H9 (cell line): ENCODE measurements around the gene EZH1. TPM values are rescaled to one million over a fixed set of nuclear protein-coding genes. Genes with fewer than 3 reads are reported as not detected.

Experiments used
- DNase-seq: peaks from one replicate; pipeline ENCODE4 v3.0.0-alpha.2; 2017
- H2AFZ ChIP-seq: one replicate; pipeline ENCODE4 v1.6.1; 2013; ENCODE audit warnings: mild to moderate bottlenecking, low read length, control low read depth, moderate library complexity
- H2AK5ac ChIP-seq: 2 replicates; pipeline ENCODE4 v1.6.1; 2013; ENCODE audit warnings: low read length, control low read depth, mixed read lengths; ENCODE audit not compliant: insufficient read length
- H2BK120ac ChIP-seq: one replicate; pipeline ENCODE4 v1.6.1; 2013; ENCODE audit warnings: low read depth, mild to moderate bottlenecking, low read length, control low read depth, inconsistent platforms; ENCODE audit not compliant: poor library complexity, severe bottlenecking
- H2BK12ac ChIP-seq: 2 replicates; pipeline ENCODE4 v1.6.1; 2013; ENCODE audit warnings: low read length, control low read depth, mixed read lengths, low read depth; ENCODE audit not compliant: insufficient read length
- H2BK15ac ChIP-seq: 2 replicates; pipeline ENCODE4 v1.6.1; 2013; ENCODE audit warnings: low read depth, low read length, control low read depth
- H2BK20ac ChIP-seq: one replicate; pipeline ENCODE4 v1.6.1; 2013; ENCODE audit warnings: low read depth, mild to moderate bottlenecking, low read length, control low read depth, inconsistent platforms; ENCODE audit not compliant: poor library complexity, severe bottlenecking
- H2BK5ac ChIP-seq: 2 replicates; pipeline ENCODE4 v1.6.1; 2013; ENCODE audit warnings: low read length, control low read depth, mixed read lengths; ENCODE audit not compliant: insufficient read length
- H3K14ac ChIP-seq: 2 replicates; pipeline ENCODE4 v1.6.1; 2013; ENCODE audit warnings: low read length, control low read depth; ENCODE audit not compliant: insufficient read depth
- H3K18ac ChIP-seq: 2 replicates; pipeline ENCODE4 v1.6.1; 2013; ENCODE audit warnings: low read depth, mild to moderate bottlenecking, mixed read lengths, low read length, control low read depth; ENCODE audit not compliant: insufficient read length
- H3K23ac ChIP-seq: 2 replicates; pipeline ENCODE4 v1.6.1; 2013; ENCODE audit warnings: low read length, control low read depth, mixed read lengths, low read depth; ENCODE audit not compliant: insufficient read length
- H3K23me2 ChIP-seq: 2 replicates; pipeline ENCODE4 v1.6.1; 2013; ENCODE audit warnings: low read depth, mild to moderate bottlenecking, mixed read lengths, low read length, control low read depth; ENCODE audit not compliant: insufficient read length, poor library complexity, severe bottlenecking
- H3K27ac ChIP-seq: 2 replicates; pipeline ENCODE4 v1.5.1; 2013; ENCODE audit warnings: low read length, control low read depth, mixed read lengths, low read depth; ENCODE audit not compliant: insufficient read length
- H3K27me3 ChIP-seq: 2 replicates; pipeline ENCODE4 v1.6.1; 2013; ENCODE audit warnings: low read length, control low read depth, inconsistent platforms; ENCODE audit not compliant: insufficient read depth
- H3K4ac ChIP-seq: 2 replicates; pipeline ENCODE4 v1.6.1; 2013; ENCODE audit warnings: low read depth, mild to moderate bottlenecking, control low read depth, inconsistent platforms, low read length, moderate library complexity
- H3K4me1 ChIP-seq: 2 replicates; pipeline ENCODE4 v1.6.1; 2013; ENCODE audit warnings: low read length, control low read depth, inconsistent platforms; ENCODE audit not compliant: insufficient read depth
- H3K4me2 ChIP-seq: 2 replicates; pipeline ENCODE4 v1.6.1; 2013; ENCODE audit warnings: low read length, control low read depth, mixed read lengths; ENCODE audit not compliant: insufficient read length, insufficient read depth
- H3K56ac ChIP-seq: 2 replicates; pipeline ENCODE4 v1.6.1; 2013; ENCODE audit warnings: low read depth, mild to moderate bottlenecking, mixed read lengths, low read length, control low read depth; ENCODE audit not compliant: insufficient read length
- H3K79me1 ChIP-seq: 2 replicates; pipeline ENCODE4 v1.6.1; 2013; ENCODE audit warnings: low read depth, mild to moderate bottlenecking, moderate library complexity, low read length, control low read depth, inconsistent platforms; ENCODE audit not compliant: insufficient read depth, poor library complexity, severe bottlenecking
- H3K79me2 ChIP-seq: 2 replicates; pipeline ENCODE4 v1.6.1; 2013; ENCODE audit warnings: low read length, control low read depth, inconsistent platforms; ENCODE audit not compliant: insufficient read depth
- H3K9ac ChIP-seq: 2 replicates; pipeline ENCODE4 v1.6.1; 2013; ENCODE audit warnings: low read length, control low read depth, mixed read lengths; ENCODE audit not compliant: insufficient read length; ENCODE audit errors: extremely low read depth
- H3K9me3 ChIP-seq: one replicate; pipeline ENCODE4 v1.6.1; 2013; ENCODE audit warnings: low read depth, low read length, inconsistent platforms; ENCODE audit not compliant: control insufficient read depth
- H3T11ph ChIP-seq: one replicate; pipeline ENCODE4 v1.6.1; 2013; ENCODE audit warnings: mild to moderate bottlenecking, low read length, control low read depth, inconsistent platforms
- H4K20me1 ChIP-seq: one replicate; pipeline ENCODE4 v1.6.1; 2013; ENCODE audit not compliant: control insufficient read depth, insufficient read length, insufficient read depth
- H4K5ac ChIP-seq: 2 replicates; pipeline ENCODE4 v1.6.1; 2013; ENCODE audit warnings: low read depth, mild to moderate bottlenecking, mixed read lengths, low read length, control low read depth; ENCODE audit not compliant: insufficient read length
- H4K8ac ChIP-seq: replicated peaks from 2 replicates; pipeline ENCODE4 v1.6.1; 2013; ENCODE audit warnings: low read length, control low read depth, mixed read lengths, low read depth; ENCODE audit not compliant: insufficient read length
- H4K91ac ChIP-seq: 2 replicates; pipeline ENCODE4 v1.6.1; 2013; ENCODE audit warnings: low read depth, mild to moderate bottlenecking, moderate library complexity, mixed read lengths, low read length, control low read depth; ENCODE audit not compliant: insufficient read length
- H3K27ac Mint-ChIP-seq, 3 experiments: 2 replicates in 2 of 3; 3 replicates in 1 of 3; pipeline ENCODE4 v1.8.0; 2020 to 2021; ENCODE audit warnings: mixed read lengths in 3 of 3, mild to moderate bottlenecking in 1 of 3, moderate library complexity in 1 of 3
- H3K27me3 Mint-ChIP-seq: 2 replicates; pipeline ENCODE4 v1.8.0; 2021; ENCODE audit warnings: low read depth, mild to moderate bottlenecking, moderate library complexity, mixed read lengths
- H3K36me3 Mint-ChIP-seq, 3 experiments: 2 replicates in 2 of 3; 3 replicates in 1 of 3; pipeline ENCODE4 v1.8.0; 2020 to 2021; ENCODE audit warnings: low read depth in 3 of 3, mixed read lengths in 3 of 3; ENCODE audit not compliant: insufficient read depth in 1 of 3
- H3K4me1 Mint-ChIP-seq, 2 experiments: 2 replicates each; pipeline ENCODE4 v1.8.0; 2020; ENCODE audit warnings: mixed read lengths in 2 of 2
- H3K4me3 Mint-ChIP-seq, 2 experiments: 2 replicates in 1 of 2; 3 replicates in 1 of 2; pipeline ENCODE4 v1.8.0; 2020 to 2021; ENCODE audit warnings: mild to moderate bottlenecking in 2 of 2, mixed read lengths in 2 of 2, moderate library complexity in 1 of 2
- H3K9me3 Mint-ChIP-seq, 2 experiments: 2 replicates in 1 of 2; 3 replicates in 1 of 2; pipeline ENCODE4 v1.8.0; 2020; ENCODE audit warnings: mild to moderate bottlenecking in 2 of 2, mixed read lengths in 2 of 2, moderate library complexity in 1 of 2
- total RNA-seq: library from RNA; stranded (reverse); gene quantifications from 2 replicates; pipeline ENCODE4 v1.2.1, GENCODE V29; 2021
- TF ChIP-seq, protein P1 (sequence below): fragments of 200-600 bp; sonication (generic); conservative IDR thresholded peaks from 3 replicates; pipeline ENCODE4 v1.8.0; 2021; ENCODE audit warnings: antibody characterized with exemption, mild to moderate bottlenecking

EZH1 gene
- total RNA-seq, 1 experiment from 2014 or later: 17.9 TPM

DNA sequence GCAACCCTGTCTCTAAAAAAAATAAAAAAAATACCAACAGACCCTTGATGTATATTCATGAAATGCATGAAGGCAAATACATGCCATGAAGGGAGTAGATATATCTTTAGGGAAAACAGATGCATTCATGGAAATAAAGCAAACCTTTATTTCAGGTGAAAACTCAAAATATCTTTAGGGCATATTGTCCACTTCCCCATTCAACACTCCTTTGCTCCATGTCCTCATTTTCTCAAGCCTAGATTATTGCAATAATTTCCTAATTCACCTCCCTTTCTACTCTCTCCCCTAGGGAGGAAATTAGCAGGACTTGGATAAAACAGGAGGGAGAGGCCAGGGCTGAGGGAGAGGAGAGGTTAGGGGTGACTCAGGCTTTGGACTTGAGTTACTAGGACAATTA, 22.7 kb upstream of the EZH1 start:
- no peaks in the 10 kb centered on the region for H3K23me2 ChIP-seq
- H4K5ac ChIP-seq: no peak overlapping the region
- no peak overlapping the region for H3K27ac ChIP-seq
- H3K9me3 Mint-ChIP-seq: no peaks in the 10 kb centered on the region
- no peak overlapping the region for H2BK15ac ChIP-seq
- H3K9ac ChIP-seq: no peak overlapping the region
- no peaks in the 10 kb centered on the region; the same call in 1 of the 2 replicates for H3K4me1 ChIP-seq
- no peak overlapping the region for H3K18ac ChIP-seq
- no peaks in the 10 kb centered on the region for H3K9me3 ChIP-seq
- H3K27ac Mint-ChIP-seq: no peak overlapping the region
- H3T11ph ChIP-seq: no peak overlapping the region
- peaks cover 9 to 10% of the 10 kb centered on the region in 2 experiments for H3K4me1 Mint-ChIP-seq
- H2BK20ac ChIP-seq: no peak overlapping the region
- no peak overlapping the region for H2BK5ac ChIP-seq
- no peak overlapping the region for H3K14ac ChIP-seq
- no peak overlapping the region for H2BK120ac ChIP-seq
- no peaks in the 10 kb centered on the region for H3K79me2 ChIP-seq
- H3K4me2 ChIP-seq: no peak overlapping the region
- H3K56ac ChIP-seq: no peak overlapping the region
- H2BK12ac ChIP-seq: no peak overlapping the region
- peaks cover 0 to 1% (median 0%) of the 10 kb centered on the region in 3 experiments; a peak in 1 of 7 replicates for H3K36me3 Mint-ChIP-seq
- H4K20me1 ChIP-seq: no peaks in the 10 kb centered on the region
- no peak overlapping the region for H3K4ac ChIP-seq
- H3K79me1 ChIP-seq: no peaks in the 10 kb centered on the region
- H3K23ac ChIP-seq: no peak overlapping the region
- H3K4me3 Mint-ChIP-seq: no peak overlapping the region
- no peak overlapping the region for H4K8ac ChIP-seq
- H2AK5ac ChIP-seq: no peak overlapping the region
- TF ChIP-seq, protein P1, sequence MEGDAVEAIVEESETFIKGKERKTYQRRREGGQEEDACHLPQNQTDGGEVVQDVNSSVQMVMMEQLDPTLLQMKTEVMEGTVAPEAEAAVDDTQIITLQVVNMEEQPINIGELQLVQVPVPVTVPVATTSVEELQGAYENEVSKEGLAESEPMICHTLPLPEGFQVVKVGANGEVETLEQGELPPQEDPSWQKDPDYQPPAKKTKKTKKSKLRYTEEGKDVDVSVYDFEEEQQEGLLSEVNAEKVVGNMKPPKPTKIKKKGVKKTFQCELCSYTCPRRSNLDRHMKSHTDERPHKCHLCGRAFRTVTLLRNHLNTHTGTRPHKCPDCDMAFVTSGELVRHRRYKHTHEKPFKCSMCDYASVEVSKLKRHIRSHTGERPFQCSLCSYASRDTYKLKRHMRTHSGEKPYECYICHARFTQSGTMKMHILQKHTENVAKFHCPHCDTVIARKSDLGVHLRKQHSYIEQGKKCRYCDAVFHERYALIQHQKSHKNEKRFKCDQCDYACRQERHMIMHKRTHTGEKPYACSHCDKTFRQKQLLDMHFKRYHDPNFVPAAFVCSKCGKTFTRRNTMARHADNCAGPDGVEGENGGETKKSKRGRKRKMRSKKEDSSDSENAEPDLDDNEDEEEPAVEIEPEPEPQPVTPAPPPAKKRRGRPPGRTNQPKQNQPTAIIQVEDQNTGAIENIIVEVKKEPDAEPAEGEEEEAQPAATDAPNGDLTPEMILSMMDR: no peak
- no peaks in the 10 kb centered on the region for H3K27me3 ChIP-seq
- peaks cover 15% of the 10 kb centered on the region for H3K27me3 Mint-ChIP-seq
- no peak overlapping the region for H4K91ac ChIP-seq
- no peak for DNase-seq
- H2AFZ ChIP-seq: no peak overlapping the region
